ENCODE results near the gene NOTCH1. TPM values are rescaled to one million over a fixed set of nuclear protein-coding genes. Genes with fewer than 3 reads are reported as not detected.

The NOTCH1 gene
- total RNA-seq, 1 experiment from 2014 or later: 95.6 TPM

- TF ChIP-seq PRDM15 (CRISPR knock-in tag; IDR thresholded peaks at IDR 0.05): no peak
Observed at GRCh38 chr9:136457326-136457725, 88.5 kb downstream of the NOTCH1 start (continued).

GRCh38 chr9:136456258-136456657, 89.6 kb downstream of the NOTCH1 start:
- CTCF ChIA-PET: no interaction called here
- ATAC-seq: no peak
- TF ChIP-seq ATF6 (CRISPR knock-in tag; IDR thresholded peaks at IDR 0.05) (no peak), GTF2I (CRISPR knock-in tag; conservative IDR thresholded peaks at IDR 0.05) (no peak), NR3C1 (CRISPR knock-in tag; conservative IDR thresholded peaks at IDR 0.05; ENCODE audit: low read depth) (no peak), ELF4 (CRISPR knock-in tag; IDR thresholded peaks at IDR 0.05; ENCODE audit: low read depth) (no peak), NFATC4 (CRISPR knock-in tag; IDR thresholded peaks at IDR 0.05) (no peak), KAT7 (CRISPR knock-in tag; IDR thresholded peaks at IDR 0.05; ENCODE audit: borderline replicate concordance) (no peak), USF2 (CRISPR knock-in tag; IDR thresholded peaks at IDR 0.05) (no peak), GABPB1 (CRISPR knock-in tag; IDR thresholded peaks at IDR 0.05) (no peak), E2F5 (CRISPR knock-in tag; IDR thresholded peaks at IDR 0.05) (no peak), SMAD3 (CRISPR knock-in tag; IDR thresholded peaks at IDR 0.05; ENCODE audit: borderline replicate concordance) (no peak), HMGA2 (CRISPR knock-in tag; IDR thresholded peaks at IDR 0.05) (no peak), SP1 (CRISPR knock-in tag; conservative IDR thresholded peaks at IDR 0.05) (no peak), FOXJ3 (CRISPR knock-in tag; IDR thresholded peaks at IDR 0.05; ENCODE audit: borderline replicate concordance) (no peak), PRRX2 (CRISPR knock-in tag; IDR thresholded peaks at IDR 0.05) (no peak), MYBL2 (CRISPR knock-in tag; IDR thresholded peaks at IDR 0.05) (no peak), JAZF1 (CRISPR knock-in tag; IDR thresholded peaks at IDR 0.05) (no peak), NR2C2 (CRISPR knock-in tag; IDR thresholded peaks at IDR 0.05) (no peak), STAT6 (CRISPR knock-in tag; conservative IDR thresholded peaks at IDR 0.05; ENCODE audit: low read depth) (no peak), ZNF281 (CRISPR knock-in tag; IDR thresholded peaks at IDR 0.05) (no peak), ZNF121 (CRISPR knock-in tag; IDR thresholded peaks at IDR 0.05) (no peak)

More at GRCh38 chr9:136456258-136456657, 89.6 kb downstream of the NOTCH1 start:
- Mint-ChIP-seq H3K9me3 (no peaks in the 10 kb centered on the region), H3K36me3 (peaks cover 73% of the 10 kb centered on the region), H3K4me3 (no peak overlapping the region), H3K27ac (no peak overlapping the region), H3K4me1 (no peaks in the 10 kb centered on the region), H3K27me3 (ENCODE audit: low read depth) (no peaks in the 10 kb centered on the region)
- POLR2A ChIA-PET: no interaction called here
- DNase-seq (ENCODE audit: low spot score): no peak

Measured in WTC11 (cell line).